Activated CD8-positive, alpha-beta T cell treated with anti-CD3 and anti-CD28 coated beads for 36 hours (primary cell): ENCODE measurements around the gene SFTPB. TPM values are rescaled to one million over a fixed set of nuclear protein-coding genes. Genes with fewer than 3 reads are reported as not detected.

Source experiments
- ATAC-seq: fragments of 200-7000 bp; cut with Tn5 transposase; one replicate; pipeline ENCODE4 v1.10.0; 2021; ENCODE audit warnings: mild to moderate bottlenecking, moderate library complexity
- CTCF ChIA-PET: fragments of 350-600 bp; sonication (Branson Sonifier 250); formaldehyde crosslinking; loops from one replicate; lab custom pipeline; 2021; ENCODE audit warnings: antibody characterized with exemption; lab: Charles Lee
- POLR2A ChIA-PET: fragments of 350-600 bp; sonication (Branson Sonifier 250); formaldehyde crosslinking; loops from one replicate; lab custom pipeline; 2021; ENCODE audit warnings: antibody characterized with exemption; lab: Charles Lee
- DNase-seq: peaks from one replicate; pipeline ENCODE4 v3.0.0-alpha.2; 2020
- H3K27ac Mint-ChIP-seq: one replicate; pipeline ENCODE4 v1.8.0; 2021; ENCODE audit warnings: mild to moderate bottlenecking, mixed read lengths
- H3K27me3 Mint-ChIP-seq: one replicate; pipeline ENCODE4 v1.8.0; 2021; ENCODE audit warnings: mixed read lengths
- H3K36me3 Mint-ChIP-seq: one replicate; pipeline ENCODE4 v1.8.0; 2021; ENCODE audit warnings: low read depth, mixed read lengths
- H3K4me1 Mint-ChIP-seq: one replicate; pipeline ENCODE4 v1.8.0; 2021; ENCODE audit warnings: low read depth, mixed read lengths
- H3K4me3 Mint-ChIP-seq: one replicate; pipeline ENCODE4 v1.8.0; 2021; ENCODE audit warnings: mild to moderate bottlenecking, moderate library complexity, mixed read lengths
- H3K9me3 Mint-ChIP-seq: one replicate; pipeline ENCODE4 v1.8.0; 2021; ENCODE audit warnings: mixed read lengths
- intact Hi-C: fragments of 100-400 bp; cut with micrococcal nuclease; formaldehyde crosslinking; loops from one replicate; pipeline ENCODE4 v1.10.0; 2022
- total RNA-seq, 2 experiments: library from RNA; stranded (reverse); gene quantifications; one replicate each; pipeline ENCODE4 v1.2.3, GENCODE V29; 2021
- TF ChIP-seq, protein P1 (sequence below): fragments of 200-600 bp; IDR thresholded peaks from one replicate; pipeline ENCODE4 v1.8.0; 2022; ENCODE audit warnings: antibody characterized with exemption, mild to moderate bottlenecking

Gene SFTPB
- total RNA-seq, 2 experiments from 2014 or later, result not detected

DNA sequence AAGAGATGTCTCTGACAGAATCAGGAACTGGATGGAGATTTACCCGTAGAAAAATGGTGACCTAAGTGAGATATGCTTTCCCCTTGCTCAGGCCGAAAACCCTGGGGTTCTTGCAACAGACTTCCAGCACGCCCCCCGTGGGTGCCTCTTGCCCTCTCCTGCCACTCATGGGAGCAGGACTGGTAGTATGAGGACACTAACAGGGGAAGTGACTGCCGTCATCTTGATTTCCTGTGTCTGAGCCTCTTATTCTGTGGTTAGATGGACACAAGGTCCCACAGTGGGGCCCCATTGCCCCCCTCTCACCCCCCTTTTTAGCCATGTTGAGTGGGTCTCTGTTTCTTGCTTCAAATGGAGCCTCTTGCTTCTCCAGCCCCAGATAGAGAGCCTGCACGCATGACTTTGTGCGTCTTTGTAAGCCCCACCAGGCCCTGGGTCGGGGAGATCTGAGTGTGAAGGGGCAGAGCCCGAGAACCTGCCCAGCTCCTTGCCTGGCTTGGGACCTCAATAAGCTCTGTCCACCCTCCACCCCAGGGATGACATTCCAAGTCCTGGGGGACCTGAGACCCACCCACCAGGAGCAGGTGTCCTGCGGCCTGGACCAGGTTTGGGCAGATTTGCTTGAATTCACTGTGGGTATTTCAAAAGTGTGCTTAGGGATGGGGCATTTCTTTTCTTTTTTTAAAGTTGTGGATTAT, 38.7 kb upstream of the SFTPB start:
- TF ChIP-seq, protein P1, sequence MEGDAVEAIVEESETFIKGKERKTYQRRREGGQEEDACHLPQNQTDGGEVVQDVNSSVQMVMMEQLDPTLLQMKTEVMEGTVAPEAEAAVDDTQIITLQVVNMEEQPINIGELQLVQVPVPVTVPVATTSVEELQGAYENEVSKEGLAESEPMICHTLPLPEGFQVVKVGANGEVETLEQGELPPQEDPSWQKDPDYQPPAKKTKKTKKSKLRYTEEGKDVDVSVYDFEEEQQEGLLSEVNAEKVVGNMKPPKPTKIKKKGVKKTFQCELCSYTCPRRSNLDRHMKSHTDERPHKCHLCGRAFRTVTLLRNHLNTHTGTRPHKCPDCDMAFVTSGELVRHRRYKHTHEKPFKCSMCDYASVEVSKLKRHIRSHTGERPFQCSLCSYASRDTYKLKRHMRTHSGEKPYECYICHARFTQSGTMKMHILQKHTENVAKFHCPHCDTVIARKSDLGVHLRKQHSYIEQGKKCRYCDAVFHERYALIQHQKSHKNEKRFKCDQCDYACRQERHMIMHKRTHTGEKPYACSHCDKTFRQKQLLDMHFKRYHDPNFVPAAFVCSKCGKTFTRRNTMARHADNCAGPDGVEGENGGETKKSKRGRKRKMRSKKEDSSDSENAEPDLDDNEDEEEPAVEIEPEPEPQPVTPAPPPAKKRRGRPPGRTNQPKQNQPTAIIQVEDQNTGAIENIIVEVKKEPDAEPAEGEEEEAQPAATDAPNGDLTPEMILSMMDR, result no peak
- DNase-seq, result no peak
- peaks cover 29% of the 10 kb centered on the region for H3K4me1 Mint-ChIP-seq
- intact Hi-C loops, result loop anchor here (2.0 kb wide), 1 partner anchor 26 kb away; no protein-coding TSS in a partner anchor
- H3K36me3 Mint-ChIP-seq, result no peaks in the 10 kb centered on the region
- H3K27ac Mint-ChIP-seq, result no peak overlapping the region
- H3K27me3 Mint-ChIP-seq, result peaks cover 3% of the 10 kb centered on the region
- H3K9me3 Mint-ChIP-seq, result no peaks in the 10 kb centered on the region
- no peak overlapping the region for H3K4me3 Mint-ChIP-seq
- ChIA-PET POLR2A (interaction anchor here (1.1 kb wide), 1 partner anchor 13 kb away, joined by 3 read pairs; no protein-coding TSS in a partner anchor), CTCF (interaction anchor here (0.6 to 9.4 kb wide), 24 partner anchors 10 to 121 kb away, joined by 3 to 134 read pairs (median 4); no protein-coding TSS in a partner anchor)
- peak; percentile 4 for ATAC-seq

DNA sequence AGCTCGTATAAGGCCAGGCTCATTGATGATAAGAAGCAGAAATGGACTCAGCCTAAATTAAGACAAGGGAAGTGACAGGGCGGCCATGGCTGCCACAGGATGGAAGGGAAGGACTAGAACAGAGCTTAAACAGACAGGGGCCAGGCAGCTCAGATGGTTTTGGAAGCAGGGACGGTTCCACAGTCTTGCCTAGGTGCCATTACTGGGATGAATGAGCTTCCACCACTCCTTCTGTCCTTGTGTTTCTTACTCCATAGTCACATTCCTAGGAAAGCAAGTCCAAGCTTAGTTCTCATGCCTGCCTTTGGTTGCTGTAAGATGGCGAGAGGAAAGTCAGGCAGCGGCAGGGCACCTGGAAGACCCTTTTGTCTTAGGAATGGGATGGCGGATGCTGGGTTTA, 38.1 kb upstream of the SFTPB start:
- H3K27ac Mint-ChIP-seq, result no peak overlapping the region
- ChIA-PET POLR2A (interaction anchor here (1.1 kb wide), 1 partner anchor 13 kb away, joined by 3 read pairs; no protein-coding TSS in a partner anchor), CTCF (interaction anchor here (1.0 to 9.4 kb wide), 11 partner anchors 10 to 69 kb away, joined by 3 to 134 read pairs (median 7); no protein-coding TSS in a partner anchor)
- no peak for DNase-seq
- no peak overlapping the region for H3K4me3 Mint-ChIP-seq
- TF ChIP-seq, protein P1, result no peak
- no peaks in the 10 kb centered on the region for H3K36me3 Mint-ChIP-seq
- peaks cover 3% of the 10 kb centered on the region for H3K27me3 Mint-ChIP-seq
- intact Hi-C loops, result loop anchor here (2.0 kb wide), 1 partner anchor 25 kb away; no protein-coding TSS in a partner anchor
- ATAC-seq, result no peak
- peaks cover 31% of the 10 kb centered on the region for H3K4me1 Mint-ChIP-seq
- H3K9me3 Mint-ChIP-seq, result no peaks in the 10 kb centered on the region

DNA sequence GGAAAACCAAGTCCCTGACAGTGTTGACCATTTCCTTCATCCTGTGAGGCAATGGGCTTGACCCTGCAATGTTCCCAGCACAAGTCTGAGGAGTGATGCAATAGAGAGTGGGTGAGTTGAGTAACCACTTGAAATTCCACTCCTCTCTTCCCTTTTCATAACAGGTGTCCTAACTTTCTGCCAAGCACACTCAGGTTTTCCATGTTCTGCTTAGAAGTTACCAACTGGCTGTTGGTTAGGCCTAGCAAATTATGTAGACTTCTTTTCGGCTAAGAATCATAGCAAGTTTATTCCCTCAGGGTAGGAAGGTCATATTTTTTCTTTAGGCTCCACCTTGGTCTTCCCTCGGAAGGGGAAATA, 37.7 kb upstream of the SFTPB start:
- intact Hi-C loops, result loop anchor here (2.0 kb wide), 1 partner anchor 25 kb away; no protein-coding TSS in a partner anchor
- no peaks in the 10 kb centered on the region for H3K9me3 Mint-ChIP-seq
- POLR2A ChIA-PET, result interaction anchor here (1.1 kb wide), 1 partner anchor 12 kb away, joined by 3 read pairs; no protein-coding TSS in a partner anchor
- H3K27ac Mint-ChIP-seq, result no peak overlapping the region
- no peak overlapping the region for H3K4me3 Mint-ChIP-seq
- no peak for ATAC-seq
- H3K4me1 Mint-ChIP-seq, result peaks cover 31% of the 10 kb centered on the region
- TF ChIP-seq, protein P1, result no peak
- no peaks in the 10 kb centered on the region for H3K36me3 Mint-ChIP-seq
- H3K27me3 Mint-ChIP-seq, result peaks cover 3% of the 10 kb centered on the region
- DNase-seq, result no peak
- CTCF ChIA-PET, result interaction anchor here (1.0 to 9.4 kb wide), 12 partner anchors 9 to 69 kb away, joined by 3 to 134 read pairs (median 6); no protein-coding TSS in a partner anchor

DNA sequence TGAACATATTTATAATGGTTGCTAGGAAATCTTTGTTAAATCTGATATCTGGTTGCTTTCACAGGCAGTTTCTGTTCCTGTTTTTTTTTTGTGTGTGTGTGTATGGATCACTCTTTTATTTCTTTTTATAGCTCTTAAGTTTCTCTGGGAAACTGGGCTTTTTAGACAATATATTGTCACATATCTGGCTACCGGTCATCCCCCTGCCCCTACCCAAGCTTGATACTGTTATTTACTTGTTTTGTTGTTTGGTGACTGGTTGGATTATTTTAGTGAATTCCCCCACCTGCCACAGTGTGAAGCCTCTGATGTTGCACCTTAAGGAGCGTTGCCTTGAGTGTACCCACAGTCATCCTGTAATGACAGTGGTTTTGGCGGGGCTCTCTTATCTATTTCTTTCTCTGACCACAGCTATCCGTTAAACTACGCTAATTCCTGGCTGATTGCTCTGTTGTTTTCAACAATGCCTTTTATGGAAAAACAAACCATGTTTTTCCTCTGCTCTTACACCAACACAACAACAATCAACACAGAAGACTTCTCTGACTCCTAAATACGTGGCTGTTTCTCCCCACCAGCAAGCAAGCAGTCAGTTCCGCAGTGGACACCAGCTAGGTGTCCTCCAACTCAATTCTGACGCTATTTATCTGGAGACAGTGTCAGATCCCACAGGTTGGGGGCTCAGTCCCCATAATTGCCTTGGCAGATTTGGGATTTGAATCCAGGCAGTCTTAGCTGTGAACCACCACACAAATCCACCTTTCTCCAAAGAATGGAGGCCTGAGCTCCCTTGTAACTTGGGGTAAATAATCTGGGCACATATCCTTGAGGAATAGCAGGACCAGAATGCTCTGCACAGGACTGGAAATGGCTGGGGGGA, 37.0 kb upstream of the SFTPB start:
- Mint-ChIP-seq H3K27ac (peak overlapping the region; percentile 19), H3K36me3 (no peaks in the 10 kb centered on the region), H3K27me3 (peaks cover 3% of the 10 kb centered on the region), H3K4me1 (peaks cover 31% of the 10 kb centered on the region), H3K4me3 (no peak overlapping the region), H3K9me3 (no peaks in the 10 kb centered on the region)
- intact Hi-C loops, result no loop called here
- ATAC-seq (no peak), DNase-seq (peak; percentile 37)
- ChIA-PET CTCF (interaction anchor here (0.7 to 9.4 kb wide), 9 partner anchors 9 to 68 kb away, joined by 3 to 134 read pairs (median 3); no protein-coding TSS in a partner anchor), POLR2A (interaction anchor here (0.8 to 1.1 kb wide), 2 partner anchors 9 to 12 kb away, joined by 3 read pairs; no protein-coding TSS in a partner anchor)
- TF ChIP-seq, protein P1, result no peak
